ENCODE data around the gene DNAJC5.

GRCh38 chr20:63891061-63892002 lies 3.6 kb upstream of the DNAJC5 start:
- TF ChIP-seq POLR2A (IDR thresholded peaks at IDR 0.05; ENCODE audit: low read length) (no peak), GATA1 (IDR thresholded peaks at IDR 0.05; ENCODE audit: low read depth, low read length) (no peak)
